Esophagus mucosa (tissue), 1 donor: ENCODE measurements around the gene AGAP1. TPM values are rescaled to one million over a fixed set of nuclear protein-coding genes. Genes with fewer than 3 reads are reported as not detected.
"Not testable (repeated sequence)": the region's sequence is repeated elsewhere in the genome, so short reads cannot be mapped to it uniquely, and the experiment has no call there.

Experiments
- ATAC-seq: fragments of 200-7000 bp; cut with Tn5 transposase; one replicate; pipeline ENCODE4 v1.9.1; 2020
- total RNA-seq: library from RNA; stranded (reverse); gene quantifications from one replicate; pipeline ENCODE4 v1.2.4, GENCODE V29; 2023
- donor health status: DM: yes; HTN: yes; CAD: no.

The AGAP1 gene
- total RNA-seq, 1 donor from 2014 or later, result 17.1 TPM

DNA sequence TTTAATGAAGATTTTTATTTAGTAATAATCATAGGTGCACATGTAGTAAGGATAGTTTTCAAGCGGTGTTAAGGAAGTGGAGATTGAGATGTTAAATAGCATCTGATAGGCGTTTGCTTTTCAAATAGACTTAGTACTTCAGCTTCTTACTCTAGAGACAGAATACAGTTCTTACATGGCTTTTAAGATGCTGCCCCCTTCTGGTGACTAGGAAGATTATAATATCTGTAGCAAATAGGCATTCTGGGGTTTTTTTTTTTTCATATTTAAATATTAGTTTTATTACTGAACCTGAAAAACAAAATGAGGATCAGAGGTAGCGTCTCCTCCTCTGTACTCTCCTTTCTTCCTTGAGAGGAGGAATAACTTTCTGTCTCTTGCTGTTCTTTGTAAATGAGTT, 100.2 kb downstream of the AGAP1 start:
- peak; percentile 51 for ATAC-seq

DNA sequence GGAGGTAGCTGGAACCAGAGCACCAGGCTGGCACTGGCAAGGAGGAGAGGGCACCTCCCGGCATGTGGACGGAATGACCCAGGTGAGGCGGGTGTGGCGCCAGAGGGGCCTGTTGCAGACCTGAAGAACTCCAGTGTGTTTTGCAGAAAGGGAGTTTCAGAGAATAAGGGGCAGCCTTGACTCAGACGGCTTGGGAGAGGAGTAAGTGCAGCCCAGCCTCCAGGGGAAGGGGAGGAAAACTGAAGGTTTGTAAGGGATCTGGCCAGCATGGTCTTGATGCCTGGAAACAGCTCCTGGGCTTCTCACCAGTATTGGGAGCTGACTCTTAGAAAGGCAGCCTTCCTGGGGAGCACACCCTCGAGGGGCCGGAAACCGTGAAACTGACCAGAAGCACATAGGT, 101.1 kb downstream of the AGAP1 start:
- no peak for ATAC-seq

DNA sequence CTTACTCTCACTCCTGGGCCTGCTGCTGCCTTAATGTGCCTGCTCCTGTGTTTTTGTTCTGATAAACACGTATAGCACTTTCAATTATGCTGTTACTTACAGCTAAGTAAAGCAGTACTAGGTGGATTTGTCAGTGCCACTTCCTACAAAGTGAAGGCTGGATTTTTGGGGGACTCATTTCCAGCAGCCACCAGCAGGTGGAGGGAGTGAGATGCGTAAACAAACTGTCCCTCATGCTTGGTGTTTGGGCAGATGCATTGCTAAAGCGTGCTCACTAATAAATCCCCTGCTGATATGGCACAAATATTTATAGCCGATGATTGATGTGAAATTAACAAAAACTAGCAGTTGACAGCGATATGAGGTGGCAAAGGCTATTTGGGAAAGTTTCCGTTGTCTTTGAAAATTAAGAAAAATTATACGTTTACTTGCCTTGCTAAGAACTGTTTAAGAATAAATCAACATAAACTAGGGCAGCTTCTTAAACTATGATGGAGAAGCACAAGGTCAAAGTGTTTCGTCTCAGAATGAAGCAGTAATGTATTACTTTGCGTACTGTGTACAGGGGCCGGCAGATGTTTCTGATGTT, 101.7 kb downstream of the AGAP1 start:
- ATAC-seq, result peak; percentile 56

DNA sequence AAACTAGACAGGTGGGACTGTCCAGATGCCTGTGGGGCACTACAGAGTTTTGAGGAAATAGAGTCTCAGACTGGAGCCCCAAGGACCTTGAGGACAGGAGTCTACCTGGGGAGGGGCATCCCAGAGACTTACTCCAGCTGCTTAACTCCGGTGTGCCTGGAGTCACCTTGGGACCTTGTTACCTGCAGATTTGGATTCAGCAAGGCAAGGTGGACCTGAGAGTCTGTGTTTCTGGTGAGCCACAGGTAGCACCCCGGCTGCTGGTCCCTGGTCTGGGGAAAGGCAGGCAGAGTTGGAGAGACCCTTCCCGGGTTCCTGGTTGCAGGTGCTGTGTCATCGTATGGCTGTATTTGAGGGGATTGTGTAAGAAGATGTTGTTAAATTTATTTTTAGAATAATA, 102.4 kb downstream of the AGAP1 start:
- no peak for ATAC-seq

DNA sequence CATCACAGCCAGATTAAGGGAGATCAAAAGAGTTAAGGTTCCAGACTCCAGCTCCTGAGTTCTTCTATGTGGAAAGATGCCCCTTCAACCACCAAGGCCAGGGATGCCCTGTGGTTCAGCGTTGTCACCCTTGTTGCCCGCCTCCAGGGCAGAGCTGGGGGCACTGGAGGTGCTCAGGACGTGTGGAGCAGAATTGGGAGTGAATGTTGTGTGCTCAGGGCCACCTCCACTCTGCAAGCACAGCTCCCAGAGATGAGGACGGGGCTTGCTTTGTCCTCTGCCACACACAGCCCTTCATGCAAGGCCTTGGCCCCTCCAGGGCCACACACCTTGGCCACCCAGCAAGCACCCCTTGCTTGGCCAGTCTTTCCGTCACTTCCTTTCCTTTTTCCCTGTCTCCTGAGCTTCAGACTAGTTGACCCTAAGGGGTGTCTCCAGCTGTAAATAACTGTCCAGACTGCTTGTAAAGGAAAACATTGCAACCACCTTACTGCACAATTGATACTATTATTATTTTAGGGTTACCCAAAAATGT, 103.3 kb downstream of the AGAP1 start:
- ATAC-seq, result no peak

DNA sequence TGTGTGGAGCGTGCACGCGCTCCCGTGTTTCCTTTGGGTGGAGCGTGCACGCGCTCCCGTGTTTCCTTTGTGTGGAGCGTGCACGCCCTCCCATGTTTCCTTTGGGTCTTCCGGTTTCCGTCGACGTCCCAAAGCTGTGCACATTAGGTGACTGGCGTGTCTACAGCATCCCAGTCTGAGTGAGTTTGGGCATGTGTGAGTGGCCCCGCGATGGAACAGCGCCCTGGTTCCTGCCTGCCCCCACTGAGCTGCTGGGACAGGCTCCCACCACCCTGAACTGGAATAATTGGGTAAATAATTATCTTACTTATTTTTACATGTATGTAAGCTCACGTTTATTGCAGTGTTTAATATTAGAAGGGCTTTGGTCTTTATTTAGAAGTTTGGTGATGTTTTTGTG, 104.2 kb downstream of the AGAP1 start:
- ATAC-seq, result no peak

DNA sequence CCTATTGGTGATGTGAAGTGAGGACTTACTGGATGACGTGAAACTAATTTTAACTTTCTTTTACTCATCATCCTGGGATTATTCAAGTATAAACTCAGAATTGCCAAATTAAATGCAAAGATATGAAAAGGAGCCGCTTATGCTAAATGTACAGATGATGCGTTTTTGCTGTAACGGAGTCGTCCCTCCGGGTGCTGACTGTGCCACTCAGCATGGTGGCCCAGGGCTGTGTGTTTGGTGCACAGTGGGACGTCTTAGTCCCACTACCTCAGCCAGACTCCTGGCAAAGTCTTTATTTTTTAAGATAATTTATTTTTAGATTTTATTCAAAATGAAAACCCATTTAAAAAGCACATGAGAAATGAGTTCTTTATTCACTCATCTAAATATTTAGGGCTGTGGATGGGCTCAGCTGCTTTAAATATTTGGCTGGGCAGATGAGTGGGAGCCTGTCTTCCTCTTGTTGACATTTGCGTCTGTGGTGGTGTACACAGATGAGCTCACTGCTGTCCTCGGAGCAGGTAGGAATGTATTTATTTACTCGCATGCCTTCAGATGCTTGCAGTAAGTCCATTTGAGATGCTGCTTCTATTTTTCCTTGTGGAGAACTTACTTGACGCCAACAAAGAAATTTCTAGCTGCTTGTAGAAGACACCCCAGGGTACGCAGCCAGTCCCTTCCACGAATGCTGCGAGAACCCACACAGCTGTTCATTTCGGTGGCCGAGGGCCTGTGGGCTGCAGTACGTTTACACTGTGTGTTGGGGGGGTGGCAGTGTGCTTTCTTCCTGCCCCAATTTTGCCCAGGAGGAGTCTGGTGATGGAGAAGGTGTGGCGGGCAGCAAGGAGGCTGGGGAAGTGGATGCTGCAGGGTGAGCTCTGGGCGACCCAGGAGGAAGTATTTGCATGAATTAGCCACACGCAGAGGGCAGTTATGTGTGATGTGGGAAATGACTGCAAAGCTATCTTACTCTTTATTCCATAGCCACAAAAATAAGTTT, 105.0 kb downstream of the AGAP1 start:
- ATAC-seq, result no peak

DNA sequence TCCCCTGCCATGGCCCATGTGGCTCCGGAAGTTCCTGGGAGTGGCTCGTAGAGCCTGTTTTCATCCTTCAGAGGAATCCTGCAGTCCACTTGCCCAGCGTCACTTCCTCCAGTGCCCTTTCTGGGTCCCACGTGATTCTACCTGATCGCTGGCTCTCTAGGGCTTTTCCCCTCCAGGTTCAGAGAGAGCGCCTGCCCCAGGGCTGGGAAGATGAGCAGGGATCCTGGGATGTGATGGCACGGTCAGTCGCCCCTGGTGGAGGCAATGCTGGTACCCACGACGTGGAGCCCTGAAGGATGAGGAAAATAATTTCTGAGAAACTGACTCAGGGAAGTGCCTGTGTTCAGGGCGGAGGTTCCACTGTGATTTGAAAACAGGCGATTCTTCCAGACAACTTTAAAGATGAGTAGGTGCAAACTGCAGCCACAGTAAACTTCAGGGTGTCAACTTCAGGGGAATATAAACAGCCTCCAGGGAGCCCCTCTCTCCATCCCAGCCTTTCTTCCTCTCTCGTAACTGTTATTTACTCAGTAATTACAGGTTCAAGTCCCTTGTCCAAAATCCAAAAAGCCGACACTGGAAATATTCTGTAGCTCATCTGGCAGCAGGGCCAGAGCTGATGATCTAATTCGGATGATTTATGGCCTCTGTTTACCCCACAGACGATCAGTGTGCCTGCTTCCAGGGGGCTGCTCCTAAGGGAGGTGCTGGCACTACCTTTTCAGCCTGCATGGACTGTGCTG, 105.9 kb downstream of the AGAP1 start:
- no peak for ATAC-seq

DNA sequence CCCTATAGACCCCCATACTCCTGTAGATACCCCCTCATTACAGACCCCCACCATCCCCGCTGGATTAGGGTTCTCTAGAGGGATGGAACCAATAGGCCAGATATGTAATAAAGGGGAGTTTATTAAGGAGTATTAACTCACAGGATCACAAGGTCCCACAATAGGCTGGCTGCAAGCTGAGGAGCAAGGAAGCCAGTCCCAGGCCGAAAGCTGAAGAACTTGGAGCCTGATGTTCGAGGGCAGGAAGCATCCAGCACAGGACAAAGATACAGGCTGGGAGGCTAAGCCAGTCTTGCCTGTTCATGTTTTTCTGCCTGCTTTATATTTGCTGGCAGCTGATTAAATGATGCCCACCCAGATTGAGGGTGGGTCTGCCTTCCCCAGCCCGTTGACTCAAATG, 106.6 kb downstream of the AGAP1 start:
- no peak for ATAC-seq

DNA sequence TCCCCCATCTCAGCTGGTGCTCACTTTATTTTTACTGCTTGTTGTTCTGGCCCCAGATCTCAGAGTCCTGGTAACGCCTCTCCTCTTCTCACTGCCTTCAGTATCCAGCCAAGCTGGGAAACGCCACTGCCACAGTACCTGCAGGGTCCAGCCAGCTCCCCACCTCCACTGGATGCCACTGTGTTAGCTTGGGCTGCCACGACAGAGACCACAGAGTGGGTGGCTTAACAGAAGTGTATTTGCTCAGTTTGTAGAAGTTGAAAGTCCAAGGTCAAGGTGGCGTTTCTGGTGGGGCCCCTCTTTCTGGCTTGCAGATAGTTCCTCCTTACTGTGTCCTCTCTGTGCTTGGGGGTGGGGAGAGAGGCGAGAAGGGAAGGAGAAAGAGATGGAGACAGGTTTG, 107.1 kb downstream of the AGAP1 start:
- no peak for ATAC-seq

DNA sequence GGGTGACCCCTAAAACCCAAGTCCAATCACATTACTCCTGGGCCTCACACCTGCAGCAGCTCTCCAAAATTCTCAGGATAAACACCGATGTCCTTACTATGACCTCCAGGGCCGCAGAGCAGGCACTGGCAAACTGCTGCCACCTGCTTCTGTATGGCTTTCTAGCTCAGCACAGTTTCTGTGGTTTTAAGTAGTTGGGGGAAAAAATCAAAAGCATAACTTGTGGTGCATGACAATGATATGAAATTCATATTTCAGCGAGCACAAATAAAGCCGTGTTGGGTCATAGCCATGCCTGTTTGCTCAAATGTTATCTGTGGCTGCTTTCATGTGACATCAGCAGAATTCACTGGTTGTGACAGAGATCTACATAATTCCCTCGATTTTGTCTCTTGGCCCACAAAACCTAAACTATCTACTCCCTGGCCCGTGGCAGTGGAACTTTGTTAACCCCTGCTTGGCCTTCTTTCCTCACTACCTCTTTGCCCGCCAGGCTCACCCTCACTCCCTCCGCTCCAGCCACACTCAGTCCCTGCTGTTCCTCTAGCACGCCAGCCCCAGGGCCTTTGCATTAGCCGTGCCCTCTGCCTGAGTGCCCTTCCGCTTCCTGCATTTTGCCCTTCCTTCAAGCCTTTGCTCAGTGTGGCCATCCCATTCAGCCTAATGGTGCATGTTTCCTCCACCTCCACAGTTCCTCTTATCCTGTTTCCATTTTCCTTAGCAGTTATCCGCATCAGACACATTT, 108.3 kb downstream of the AGAP1 start:
- no peak for ATAC-seq

DNA sequence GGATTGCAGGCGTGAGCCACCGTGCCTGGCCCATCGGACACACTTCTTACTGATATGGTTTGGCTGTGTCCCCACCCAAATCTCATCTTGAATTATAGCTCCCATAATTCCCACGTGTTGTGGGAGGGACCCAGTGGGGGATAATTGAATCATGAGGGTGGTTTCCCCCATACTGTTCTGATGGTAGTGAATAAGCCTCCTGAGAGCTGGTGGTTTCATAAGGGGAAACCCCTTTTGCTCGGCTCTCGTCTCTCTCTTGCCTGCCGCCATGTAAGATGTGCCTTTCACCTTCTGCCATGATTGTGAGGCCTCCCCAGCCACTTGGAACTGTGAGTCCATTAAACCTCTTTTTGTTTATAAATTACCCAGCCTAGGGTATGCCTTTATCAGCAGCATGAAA, 109.1 kb downstream of the AGAP1 start:
- ATAC-seq, result not testable (repeated sequence)

DNA sequence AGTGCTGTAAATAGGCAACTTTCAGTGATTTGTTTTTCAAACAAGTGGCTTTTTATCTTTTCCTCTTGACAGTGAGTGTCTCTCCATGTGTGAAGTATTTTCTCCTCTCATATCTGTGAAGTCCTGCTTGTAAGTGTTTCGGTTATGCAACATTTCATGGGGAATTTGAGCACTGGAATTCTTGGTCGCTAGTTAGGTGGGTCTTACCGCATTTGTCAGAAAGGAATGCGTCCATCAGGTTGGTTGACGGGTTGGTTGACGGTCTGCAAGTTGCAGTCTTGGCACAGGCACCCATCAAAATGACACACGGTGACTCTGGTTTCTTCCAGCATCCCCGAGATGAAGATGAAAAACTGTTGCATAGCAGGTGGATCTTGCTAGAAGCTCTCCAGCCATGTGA, 109.8 kb downstream of the AGAP1 start:
- ATAC-seq, result no peak

DNA sequence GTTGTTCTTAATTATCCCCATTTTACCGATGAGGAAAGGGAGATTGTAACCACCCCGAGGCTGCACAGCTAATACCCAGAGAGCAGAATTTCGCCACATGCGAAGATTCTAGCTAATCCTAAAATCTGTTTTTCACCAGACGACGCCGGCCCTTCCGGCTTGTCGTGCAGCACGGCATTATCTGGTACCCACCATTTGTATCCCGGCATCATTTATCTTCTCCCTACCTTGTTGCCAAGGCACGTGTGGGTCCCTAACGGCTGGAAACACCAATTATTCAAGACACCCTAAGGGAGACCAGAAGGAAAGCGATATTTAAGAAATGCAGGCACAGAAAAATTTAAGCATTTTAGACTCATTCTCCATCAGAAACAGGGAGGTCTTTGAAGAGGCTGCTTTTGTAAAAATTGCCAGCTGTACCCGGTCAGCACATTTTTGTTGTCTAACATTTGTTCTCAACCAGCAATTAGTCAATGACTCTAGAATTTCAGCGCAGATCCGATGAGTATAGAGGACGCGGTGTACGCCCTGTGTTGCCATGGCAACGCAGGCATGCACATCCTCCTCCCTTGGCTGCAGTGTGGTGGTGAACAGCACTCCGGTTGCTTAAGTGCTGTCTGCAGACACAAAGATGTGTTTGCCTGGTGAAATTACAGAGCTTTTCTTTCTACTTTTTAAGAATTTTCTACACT, 111.6 kb downstream of the AGAP1 start:
- peak; percentile 81 for ATAC-seq

DNA sequence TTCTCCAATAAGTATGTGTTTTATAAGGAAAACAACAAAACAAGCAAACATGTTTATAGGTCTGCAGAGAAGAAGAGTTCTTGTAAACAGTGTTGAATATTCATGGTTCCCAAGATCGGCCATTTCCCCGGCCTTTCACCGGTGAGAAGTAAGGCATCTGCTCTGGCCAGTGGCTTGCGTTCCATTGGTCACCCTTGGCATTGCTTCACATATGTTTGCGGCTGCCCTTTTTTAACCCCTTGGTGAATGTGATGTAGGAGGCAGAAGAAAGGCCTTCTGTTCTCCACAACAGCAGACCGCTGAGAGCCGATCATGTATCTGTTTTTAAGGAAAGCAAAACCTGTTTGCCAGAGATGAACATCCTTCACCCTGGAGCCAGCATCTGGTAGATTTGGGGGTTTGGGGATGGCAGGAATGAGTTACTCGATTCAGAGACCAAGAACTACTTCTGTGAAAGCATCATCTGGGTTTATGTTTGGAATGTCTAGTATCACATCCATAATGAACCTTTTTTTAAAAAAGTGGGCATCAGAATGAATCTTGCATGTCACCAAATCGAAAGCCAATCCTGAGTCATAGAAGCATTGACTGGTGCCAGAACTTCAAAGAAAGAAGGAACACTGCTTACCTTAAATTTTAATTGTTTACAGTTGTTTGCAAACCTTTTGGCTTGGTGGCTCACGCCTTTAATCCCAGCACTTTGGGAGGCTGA, 112.3 kb downstream of the AGAP1 start:
- ATAC-seq, result no peak

DNA sequence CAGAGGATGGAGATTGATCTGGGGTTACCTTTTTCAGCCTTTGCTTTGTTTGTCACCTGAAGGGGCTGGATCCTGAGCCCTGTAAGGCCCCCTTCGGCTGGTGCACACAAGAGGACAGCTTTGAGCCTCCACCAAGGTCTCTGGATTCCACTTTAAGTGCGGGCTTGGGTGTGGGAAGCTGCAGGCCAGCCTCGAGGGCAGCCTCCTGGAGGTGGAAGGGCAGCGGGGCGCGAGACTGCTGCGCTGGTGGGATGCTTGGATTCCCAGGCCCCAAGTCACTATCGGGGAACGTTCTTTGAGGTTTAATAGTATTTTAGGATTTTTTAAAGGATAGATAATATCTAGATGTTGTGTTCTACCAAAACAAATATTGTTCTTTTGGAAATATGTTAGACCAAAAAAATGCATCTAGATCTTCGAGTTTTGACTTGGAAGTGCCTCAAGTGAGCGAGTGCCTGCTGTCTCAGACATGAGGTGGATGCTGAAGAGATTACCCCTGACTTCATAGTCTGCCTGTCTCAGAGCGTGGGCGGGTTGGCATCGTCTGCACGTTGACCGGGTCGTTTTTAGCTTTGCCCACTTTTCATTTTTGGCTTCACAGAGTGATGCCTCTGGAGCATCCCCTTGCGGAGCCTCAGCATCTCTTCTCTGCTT, 113.8 kb downstream of the AGAP1 start:
- no peak for ATAC-seq

DNA sequence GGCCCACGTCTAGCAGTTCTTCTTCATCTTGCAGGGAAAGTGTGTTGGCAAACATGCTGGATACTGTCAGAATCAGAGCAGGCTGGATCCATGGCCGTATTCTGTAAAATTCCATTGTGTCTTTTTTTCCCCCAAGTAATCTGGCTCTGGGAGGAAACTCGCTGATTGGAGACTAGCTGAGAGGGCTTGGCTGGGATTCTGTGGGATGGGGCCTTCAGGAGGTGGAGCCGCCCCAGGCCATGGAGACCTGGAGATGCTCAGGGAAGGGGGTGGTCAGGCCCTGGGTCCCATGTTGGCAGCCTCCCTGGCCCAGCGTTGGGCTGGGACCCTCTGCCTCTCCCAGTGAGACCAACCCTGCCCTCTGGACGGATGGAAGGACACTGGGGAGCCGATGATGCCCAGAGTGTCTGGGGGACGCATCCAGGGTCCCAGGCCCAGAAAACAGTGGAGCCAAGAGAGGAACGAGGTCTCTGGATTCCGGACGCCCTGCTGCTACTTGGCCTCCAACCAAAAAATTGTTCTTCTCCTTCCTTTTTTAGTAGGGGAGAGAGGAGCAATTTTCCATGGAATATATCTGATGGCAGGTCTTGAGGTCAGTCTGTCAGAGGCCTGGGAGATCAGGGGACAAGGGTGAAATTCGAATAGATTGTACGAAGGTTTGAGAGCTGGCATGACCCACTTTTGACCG, 114.5 kb downstream of the AGAP1 start:
- ATAC-seq, result no peak

DNA sequence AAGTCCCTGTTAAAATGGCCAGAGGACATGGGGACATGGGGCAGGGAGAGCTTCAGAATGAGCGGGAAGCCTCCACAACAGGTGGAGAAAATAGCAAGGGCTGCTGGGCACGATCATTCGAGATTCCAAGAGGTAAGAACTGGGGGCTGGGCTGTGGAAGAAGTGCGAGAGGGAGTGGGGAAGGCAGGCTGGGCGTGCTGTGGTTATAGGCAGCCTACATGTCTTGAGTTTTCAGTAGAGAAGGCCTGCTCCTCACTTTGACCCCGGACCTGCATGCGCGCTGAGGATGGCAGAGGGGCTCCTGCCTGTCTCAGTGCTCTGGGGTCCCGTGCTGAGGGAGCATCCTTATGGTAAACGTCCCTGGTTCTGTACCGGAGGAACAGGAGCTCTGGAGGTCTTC, 115.5 kb downstream of the AGAP1 start:
- ATAC-seq, result no peak

DNA sequence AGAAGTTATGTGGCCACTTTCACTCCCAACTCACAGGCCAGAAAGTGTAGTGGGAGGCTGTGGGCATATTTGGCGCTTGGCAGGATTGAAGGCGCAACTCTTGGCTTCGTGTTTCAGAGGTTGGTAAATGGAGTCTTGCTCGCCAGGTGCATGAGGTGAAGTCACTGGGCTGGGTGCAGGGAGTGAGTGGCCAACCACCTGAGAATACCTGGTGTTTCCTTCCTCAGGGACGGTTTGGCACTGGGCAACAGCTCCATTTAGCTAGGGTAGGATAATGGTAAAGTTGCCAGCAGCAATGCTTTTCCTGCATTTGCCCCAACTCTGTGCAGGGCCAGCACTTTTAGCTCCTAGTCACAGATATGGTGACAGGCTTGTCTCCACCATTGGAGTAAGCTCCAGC, 115.9 kb downstream of the AGAP1 start:
- no peak for ATAC-seq

DNA sequence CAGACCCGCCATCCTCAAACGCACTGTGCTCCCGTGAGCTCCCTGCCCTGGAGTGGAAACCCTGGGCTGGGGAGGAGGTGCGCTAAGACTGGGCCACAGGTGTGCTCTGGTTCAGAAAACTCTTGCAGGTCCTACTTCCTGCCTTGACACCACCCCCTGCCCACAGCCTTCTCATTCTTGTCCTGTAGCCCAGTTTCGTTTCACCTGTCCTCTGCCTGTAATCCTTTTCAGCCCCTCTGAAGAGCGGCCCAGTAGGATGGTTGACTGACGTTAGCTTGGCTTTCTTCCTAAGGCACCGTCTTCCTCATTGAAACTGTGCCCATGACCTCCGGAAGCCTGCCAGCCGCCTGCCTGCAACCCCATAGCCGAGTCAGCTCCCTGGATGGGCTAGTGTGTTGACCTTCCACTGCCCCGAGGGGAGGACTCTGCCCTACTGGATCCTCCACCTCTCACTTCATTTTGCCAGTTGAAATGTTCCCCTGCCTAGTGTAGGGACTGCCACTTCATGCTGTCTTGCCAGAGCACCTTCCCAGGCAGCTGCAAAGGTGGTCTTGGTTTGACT, 116.9 kb downstream of the AGAP1 start:
- no peak for ATAC-seq
